AG10803 (cell line): ENCODE results near the gene IFITM1.

ENCODE experiments used
- DNase-seq: peaks from one replicate; pipeline ENCODE4 v3.0.0; 2010; ENCODE audit warnings: low read depth
- H3K4me3 ChIP-seq: 2 replicates; pipeline ENCODE4 v1.5.1; 2011; ENCODE audit warnings: mild to moderate bottlenecking, low read length, control low read depth
- CTCF ChIP-seq: conservative IDR thresholded peaks from 2 replicates; pipeline ENCODE4 v1.5.1; 2011; ENCODE audit warnings: mild to moderate bottlenecking, low read length, control low read depth, inconsistent platforms

Gene IFITM1

GRCh38 chr11:289398-289711 lies 24.5 kb upstream of the IFITM1 start:
- peak overlapping the region; percentile 54 for H3K4me3 ChIP-seq
- DNase-seq = no peak
- no peak for TF ChIP-seq CTCF

- peak overlapping the region; percentile 54 for H3K4me3 ChIP-seq
- no peak for TF ChIP-seq CTCF
- no peak for DNase-seq
Measured at GRCh38 chr11:289712-290620, 23.9 kb upstream of the IFITM1 start.

- TF ChIP-seq CTCF = no peak
- H3K4me3 ChIP-seq = no peak overlapping the region
- DNase-seq = no peak
Measured at GRCh38 chr11:290621-291231, 23.1 kb upstream of the IFITM1 start.

- DNase-seq = no peak
- TF ChIP-seq CTCF = no peak
- H3K4me3 ChIP-seq = no peak overlapping the region
Measured at GRCh38 chr11:291281-292210, 22.3 kb upstream of the IFITM1 start.

GRCh38 chr11:292211-293121 lies 21.4 kb upstream of the IFITM1 start:
- no peak for DNase-seq
- H3K4me3 ChIP-seq = no peak overlapping the region
- no peak for TF ChIP-seq CTCF

GRCh38 chr11:293271-293851 lies 20.5 kb upstream of the IFITM1 start:
- no peak for TF ChIP-seq CTCF
- no peak overlapping the region for H3K4me3 ChIP-seq
- no peak for DNase-seq
